MV-4-11 (cell line): ENCODE results near the gene PC.

ENCODE experiments used
- DNase-seq: peaks from one replicate; lab custom pipeline; 2025; lab: John Stamatoyannopoulos, UW

Gene PC

DNA sequence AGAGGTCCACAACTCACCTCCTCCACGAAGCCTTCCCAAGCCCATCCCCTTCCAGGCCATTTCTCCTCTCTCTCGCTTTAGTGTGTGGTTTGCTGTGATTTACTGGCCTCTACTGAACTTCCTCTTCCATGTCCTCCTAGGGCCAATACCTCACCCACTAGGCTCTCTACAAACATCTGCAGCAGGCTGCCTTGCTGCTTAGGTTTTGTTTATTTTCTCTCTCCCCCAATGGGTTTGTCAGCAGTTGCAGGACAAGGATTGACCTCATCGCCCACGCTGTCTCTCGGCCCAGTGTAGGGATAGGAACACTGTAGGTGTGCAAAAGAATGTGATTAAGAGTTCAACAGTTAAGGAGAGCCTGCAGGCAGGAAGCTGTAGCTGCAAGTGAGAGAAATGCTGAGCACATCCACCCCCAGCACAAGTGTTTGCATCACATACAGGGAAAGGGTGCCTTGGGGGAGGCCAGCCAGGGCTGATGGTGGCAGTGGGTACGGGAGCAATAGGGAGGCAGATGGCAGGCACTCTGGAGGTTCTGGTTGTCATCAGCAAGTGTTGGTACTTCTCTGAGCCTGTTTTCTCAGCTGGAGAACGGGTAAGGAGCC is 1.4 kb downstream of the PC start:
- DNase-seq = peak; percentile 74

DNA sequence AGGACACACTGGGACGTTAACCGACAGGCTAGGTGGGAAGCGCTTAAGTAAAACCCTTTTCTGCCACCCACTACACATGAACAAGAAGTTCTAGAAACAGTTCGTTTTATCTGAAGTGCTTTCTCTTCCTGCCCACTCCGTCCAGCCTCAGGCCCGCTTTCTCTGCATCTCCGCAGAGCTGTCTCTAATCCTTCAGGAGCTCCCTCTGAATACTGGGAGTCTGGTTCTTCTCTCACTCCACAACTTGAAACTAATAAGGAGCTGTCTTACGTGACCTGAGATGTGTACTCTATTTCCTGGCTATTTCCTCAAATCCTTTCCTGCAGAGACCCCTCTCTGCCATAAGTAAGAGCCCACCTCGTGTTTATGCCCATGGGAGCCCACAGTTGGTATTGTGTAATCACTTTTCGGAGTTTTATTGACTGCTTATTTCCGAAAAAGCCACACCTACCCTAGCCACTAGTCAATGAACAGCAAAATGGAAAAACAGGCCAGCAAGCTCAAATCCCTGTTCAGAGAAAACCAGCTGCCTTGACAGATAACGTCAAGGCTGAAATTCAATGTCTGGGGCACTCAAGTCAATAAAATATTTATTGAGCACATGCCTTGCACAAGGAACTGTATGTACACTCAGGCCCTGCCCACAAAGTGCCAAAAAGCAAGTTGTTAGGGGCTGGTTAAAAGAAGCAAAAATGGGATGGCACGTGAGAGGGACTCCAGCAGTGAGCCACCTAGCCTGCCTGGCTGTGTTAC is 4.9 kb downstream of the PC start:
- no peak for DNase-seq

DNA sequence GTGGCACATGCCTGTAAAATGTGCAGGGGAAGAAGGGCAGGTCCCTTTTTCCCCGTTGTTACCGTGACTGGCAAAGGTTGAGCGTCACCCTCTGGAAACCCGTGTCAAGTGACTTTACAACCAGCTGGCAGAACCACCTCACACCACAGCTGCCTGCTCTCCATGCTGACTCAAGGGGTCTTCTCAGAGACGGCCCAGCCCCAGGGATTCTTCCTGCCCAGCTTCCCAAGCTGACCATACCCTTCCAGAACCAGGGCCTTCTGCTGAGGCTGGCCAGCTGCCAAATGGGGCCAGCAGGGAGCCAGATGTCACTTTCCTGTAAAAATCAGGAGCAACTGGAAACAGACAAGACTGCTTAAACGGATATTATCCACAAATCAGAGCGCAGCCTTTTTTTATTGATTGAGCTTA is 6.3 kb downstream of the PC start:
- DNase-seq = no peak

DNA sequence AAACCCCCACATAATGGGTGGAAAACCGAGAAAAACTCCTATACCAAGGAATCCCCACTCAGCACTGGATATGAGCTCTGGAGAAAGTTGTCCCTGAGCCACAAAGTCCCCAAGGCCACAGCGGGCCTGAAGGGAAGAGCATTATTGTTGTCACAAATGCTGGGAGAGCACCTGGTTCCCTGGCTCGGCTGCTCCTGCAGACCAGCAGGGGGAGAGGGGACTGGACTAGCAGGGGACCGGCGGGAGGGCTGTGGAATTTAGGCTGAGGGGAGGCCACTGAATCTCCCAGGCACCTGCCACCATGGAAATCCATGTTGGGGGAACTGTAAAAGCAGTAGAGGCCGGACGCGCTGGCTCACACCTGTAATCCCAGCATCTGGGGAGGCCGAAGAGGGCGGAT is 7.0 kb downstream of the PC start:
- no peak for DNase-seq

DNA sequence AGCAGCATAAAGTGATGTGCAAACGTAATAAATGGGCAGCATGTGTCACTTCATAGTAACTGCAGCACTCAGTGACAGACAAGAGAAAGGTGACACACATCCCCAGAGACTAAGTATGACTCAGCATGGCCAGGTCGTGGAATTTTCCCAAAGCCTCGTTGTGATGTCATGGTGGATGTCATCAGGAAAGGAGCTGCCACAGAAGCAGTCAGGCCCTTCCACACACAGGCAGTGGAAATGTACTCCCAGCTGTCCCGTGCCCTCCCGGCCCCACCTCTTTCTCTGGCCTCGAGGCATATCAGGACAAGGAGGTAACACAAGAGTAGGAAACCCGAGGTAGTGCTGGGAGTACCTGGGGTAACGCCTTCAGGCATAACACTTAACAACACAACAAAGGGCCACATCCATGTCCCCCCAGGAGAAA is 8.1 kb downstream of the PC start:
- no peak for DNase-seq

DNA sequence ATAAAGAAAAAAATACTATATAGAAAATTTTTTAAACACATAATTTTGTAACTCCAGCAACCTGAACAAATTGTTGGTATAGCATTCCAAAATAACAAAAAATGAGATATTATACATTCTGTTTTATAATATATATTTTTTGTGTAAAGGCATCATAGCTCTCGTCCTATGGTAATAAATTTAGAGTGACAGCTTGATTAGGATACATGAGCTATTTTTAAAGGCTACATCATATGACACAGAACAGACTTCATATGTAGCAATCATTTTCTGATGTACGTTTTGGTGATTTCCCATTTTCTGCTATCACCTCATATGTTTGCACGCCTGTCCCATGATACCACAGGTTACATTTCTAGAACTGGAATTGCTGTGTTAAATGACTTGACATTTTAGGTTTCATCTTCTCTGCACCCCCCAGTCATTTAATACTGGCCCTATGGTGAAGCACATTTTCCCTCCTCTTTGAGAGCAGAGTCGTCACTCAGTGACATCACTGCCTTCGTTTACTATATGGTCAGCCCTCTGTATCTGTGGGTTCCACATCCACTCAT is 19.5 kb downstream of the PC start:
- no peak for DNase-seq

DNA sequence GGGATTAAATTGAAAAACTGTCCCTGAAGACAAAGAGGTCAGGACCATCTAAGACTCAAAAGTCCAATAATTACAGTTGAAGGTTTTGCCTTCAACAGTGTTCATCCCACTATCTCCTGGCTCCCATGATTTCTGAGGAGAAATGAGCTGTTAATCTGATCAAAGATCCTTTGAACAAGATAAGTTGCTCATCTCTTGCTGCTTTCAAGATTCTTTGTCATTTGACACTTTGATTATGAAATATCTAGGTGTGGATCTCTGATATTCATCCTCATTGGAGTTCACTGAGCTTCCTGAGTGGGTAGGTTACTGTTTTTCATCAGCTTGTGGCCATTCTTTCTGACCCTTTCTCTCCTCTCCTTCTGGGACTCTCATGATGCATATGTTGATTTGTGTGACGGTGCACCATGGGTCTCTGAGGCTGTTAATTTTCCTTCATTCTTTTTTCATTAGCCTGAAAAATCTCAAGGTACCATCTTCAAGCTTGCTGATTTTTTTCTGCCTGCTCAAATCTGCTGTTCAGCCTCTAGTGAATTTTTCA is 20.9 kb downstream of the PC start:
- DNase-seq = no peak

DNA sequence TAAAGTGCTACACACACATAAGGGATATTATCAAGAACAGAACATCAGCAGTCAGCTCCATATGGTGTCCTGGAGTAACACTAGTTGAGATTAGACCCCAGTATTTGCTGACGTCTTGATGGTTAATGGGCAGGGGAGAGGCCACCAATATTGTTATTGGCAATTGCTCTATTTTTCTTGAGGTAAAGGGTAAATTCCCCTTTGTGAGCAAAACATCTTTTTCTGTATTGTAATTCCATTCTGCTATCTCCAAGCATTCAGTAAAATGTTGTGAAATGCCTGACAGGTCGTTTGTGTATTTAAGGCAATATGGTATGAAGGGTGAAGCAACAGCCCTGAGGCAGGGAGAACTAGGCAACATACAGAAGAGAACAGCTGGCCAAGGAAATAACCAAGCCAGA is 21.9 kb downstream of the PC start:
- DNase-seq = peak; percentile 46

DNA sequence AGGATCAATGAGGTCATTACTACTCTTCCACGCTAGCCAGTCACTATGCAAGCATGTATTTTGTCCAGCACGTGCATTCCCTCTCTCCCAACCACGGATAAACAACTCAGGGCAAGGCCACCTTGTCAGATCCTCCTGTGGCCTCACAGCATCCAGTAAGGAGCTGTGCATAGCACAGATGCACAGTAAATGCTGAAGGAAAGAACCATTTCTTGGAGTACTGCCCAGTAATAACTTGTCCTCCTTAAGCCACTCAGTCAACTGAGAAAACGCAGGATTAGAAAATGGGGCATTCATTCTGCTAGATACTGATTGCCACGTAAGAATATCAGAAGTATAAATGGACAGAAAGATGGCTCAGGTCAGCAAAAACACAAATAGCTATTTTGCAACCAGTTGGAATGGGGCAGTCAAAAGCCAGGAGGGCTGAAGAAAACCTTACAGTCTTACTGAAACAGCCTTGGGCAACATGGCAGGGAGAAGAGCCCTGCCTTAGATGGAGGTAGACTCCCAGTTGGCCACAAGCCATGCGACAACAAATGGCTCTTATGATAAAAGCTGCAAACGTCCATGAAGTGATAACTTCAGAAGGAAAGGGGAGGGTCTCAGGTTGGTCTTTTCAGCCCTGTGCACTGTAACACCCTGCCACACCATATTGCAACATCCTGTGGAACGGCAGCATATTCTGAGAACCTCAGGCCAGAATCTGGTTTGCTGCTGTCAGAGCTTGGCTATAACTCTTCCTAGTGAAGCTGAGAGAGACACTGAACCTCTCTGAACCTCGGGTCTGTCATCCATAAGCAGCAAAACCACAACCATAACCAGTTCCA is 23.0 kb downstream of the PC start:
- DNase-seq = peak; percentile 83

DNA sequence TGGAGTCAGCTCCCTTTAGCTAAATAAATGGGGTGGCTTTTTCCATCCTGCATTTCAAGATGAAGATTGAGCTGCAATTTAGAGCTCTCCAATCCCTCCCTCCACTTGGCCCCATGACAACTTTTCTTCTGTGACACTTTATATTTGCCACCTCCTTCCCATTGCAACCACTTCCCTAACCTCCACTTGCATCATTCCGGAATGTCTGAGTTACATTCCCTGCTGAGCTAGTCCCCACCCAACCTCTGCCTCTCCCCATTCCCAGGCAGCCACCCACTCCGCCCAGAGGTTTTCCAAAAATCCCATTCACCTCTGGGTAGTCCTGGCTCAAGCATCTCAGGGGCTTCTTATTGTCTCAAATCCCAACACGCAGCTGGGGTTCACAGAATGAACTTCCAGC is 24.7 kb downstream of the PC start:
- DNase-seq = no peak

DNA sequence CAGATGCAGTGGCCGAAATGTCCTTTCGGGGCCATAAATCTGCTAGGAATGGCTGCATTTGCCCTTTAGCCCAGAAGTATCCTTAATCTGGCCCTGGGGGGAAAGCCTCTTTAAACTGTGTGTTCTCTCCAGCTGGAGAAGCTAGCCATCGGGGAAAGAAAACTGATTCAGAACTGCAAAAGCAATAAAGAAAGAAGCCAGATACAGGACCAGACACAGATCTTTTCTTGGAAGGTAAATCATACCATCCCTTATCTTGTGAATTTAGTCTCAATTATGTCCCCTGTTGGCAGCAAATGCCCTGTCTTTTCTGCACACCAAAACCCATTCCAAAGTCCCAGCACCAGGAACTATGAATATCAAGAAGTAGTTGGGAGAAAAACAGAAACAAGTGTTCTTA is 25.6 kb downstream of the PC start:
- DNase-seq = no peak

DNA sequence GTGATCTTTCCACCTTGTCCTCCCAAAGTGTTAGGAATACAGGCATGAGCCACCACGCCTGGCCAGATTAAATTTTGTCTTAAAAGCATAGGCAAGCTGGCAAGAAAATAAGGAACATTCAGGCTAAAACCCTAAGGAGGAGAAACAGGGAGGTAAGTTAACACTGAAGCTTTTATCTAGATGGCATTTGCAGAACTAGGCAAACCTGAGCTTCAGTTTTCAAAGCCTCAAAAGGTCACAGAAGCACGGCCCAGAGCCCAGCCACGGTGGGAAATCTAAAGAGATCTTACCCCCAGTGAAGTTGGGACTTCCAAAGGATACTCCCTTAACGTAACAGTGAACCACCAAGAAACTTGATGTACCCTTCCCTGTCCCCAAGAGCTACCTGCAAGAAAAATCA is 28.4 kb downstream of the PC start:
- DNase-seq = no peak

DNA sequence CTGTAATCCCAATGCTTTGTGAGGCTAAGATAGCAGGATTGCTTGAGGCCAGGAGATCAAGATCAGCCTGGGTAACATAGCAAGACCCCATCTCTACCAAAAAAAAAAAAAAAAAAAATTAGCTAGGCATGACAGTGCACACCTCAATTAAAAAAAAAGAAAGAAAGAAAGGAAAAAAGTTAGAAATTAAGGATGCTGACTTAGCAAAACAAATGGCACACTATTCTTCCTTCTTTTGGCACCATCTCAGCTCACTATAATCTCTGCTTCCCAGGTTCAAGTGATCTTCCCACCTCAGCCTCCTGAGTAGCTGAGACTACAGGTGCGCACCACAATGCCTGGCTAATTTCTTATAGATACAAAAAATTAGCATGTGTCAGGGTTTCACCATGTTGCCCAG is 33.9 kb downstream of the PC start:
- DNase-seq = no peak

DNA sequence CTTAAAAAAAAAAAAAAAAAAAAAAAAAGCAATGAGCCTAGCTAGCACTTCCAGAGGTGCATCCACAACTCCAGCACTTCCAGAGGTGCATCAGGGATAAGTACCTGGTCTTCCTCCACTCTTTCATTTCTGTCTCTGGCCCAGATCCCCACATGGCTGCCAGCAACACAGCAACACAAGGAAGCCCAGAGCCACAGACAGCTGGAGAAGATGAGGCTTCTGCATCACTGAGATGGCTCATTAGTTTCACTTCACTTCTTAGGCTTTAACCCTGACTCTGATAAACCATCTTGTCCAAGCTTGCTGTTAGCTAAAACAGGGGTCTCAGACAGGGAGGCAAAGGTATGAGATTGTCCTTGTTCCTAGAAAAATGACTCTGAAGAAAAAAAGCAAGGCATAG is 35.6 kb downstream of the PC start:
- DNase-seq = peak; percentile 82

DNA sequence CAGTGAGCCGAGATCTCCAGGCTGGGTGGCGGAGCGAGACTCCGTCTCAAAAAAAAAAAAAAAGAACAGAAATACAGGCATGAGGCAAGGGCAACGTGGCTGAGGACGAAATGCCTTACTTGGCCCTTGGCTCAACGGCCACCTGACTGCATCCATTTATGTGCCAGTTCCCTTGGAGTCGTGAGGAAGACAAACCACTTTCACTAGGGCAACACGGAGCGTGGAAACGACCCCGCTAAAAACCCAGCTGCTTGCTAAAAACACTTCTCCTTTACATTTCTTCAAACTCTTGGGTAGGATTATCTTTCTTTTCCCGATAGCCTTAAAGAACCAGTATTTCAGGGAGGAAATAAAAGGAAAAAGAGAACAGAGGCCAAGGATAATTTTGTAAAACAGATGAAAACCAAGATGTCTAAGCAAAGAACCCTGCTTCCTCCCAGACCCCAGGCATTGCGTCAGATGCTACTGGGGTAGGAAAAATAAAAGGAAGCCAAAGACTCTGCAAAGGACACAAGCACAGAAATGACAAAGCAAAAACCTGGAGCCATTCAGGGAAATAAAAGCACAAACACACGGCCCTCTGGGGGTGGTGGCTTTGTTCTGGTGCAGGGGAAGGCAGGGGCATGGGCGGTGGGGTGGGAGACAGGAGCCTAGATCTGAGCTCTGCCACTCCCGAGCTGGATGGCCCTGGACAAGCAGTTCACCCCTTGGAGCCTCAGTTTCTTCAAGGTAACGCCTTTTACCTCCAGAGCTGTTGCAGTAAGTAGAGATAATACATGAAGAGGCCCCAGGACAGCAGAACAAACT is 37.0 kb downstream of the PC start:
- DNase-seq = peak; percentile 76

DNA sequence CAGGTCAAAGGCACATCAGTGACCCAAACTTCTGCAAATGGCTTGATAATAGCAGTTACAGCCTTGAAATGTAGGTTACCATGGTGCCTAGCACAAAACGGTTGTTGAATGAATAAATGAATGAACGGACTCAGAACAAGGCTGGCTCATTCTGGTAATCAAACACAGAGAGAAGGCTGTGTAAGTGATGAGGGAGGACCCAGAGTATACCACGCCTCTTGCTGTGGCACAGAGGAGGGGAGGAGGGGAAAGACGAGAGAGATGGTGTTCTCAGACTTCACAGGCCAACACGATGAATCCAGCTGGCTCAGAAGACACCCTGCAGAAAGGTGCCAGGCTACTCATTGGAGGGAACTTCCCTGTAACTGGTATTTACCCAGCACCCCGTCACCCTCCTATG is 38.3 kb downstream of the PC start:
- DNase-seq = no peak

DNA sequence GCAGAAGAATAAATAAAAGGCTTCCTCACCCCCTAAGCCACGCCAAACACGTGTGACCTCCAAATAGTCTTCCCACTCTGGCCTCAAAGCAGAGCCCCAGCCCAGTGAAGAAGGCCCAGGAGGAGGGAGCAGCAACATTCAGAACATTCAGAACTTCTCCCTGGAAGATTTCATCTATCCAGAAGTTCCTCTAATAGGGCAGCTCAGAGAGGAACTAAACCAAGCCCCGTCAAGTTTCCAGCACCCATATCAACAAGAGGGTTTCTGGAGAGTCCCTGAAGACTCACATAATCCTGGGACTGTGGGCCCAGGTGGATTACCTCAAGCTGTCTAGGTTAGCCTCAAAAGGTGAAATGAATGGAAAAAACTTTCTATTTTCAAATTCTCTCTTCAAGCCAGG is 39.4 kb downstream of the PC start:
- DNase-seq = no peak

DNA sequence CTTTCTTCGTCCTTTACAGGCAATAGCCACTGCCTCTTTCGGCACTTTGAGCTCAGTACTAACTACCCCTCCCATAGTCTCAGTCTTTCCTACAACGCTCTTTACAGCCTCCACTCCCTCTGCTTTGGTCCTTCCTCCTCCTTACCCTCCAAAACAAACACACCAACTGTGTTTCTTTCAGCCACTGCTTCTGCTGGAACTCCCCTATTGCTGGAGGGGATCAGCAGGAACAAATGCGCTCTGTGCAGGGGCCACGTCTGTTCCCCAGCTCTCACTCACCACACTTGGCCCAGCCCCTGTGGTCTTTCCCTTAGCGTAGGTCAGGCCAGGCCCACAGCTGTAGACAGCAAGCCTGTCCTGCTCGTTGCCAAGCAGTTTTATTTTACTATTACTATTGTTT is 42.3 kb downstream of the PC start:
- DNase-seq = no peak

DNA sequence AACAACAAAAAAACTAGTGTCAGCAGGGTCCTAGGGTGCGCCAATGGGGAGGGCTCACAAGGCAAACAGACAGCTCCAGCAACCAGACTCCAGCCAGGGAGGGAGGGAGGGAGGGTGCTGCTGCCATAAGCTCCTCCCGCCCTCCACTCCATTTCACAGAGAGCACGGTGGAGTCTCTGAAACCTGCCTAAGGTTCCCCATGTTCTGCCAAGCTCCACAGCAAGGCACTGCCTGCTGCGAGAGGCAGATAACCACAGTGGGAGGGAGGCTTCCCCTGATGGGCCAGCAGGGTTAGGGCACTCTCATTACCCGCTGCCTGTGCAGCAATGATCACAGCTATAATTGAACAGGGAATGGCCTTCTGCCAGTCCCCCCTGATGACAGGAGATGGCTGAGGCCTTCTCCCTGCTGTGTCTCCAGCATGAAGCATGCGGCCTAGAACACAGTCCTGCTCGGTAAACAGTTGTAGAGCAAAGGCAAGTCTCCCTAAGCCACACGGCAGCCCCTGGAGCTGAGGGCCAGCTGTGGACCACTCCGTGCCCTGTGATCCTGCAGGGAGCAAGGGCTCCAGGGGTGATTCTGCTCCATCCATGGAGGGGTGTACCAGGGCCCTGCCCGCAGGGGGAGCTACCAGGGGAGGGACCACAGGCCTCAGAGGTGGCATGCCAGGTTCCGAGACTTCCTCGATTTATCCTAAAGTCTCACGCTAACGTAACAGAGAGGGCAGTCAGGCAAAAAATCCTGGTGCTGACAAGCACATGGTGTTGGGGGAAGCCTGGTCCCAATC is 42.9 kb downstream of the PC start:
- no peak for DNase-seq

DNA sequence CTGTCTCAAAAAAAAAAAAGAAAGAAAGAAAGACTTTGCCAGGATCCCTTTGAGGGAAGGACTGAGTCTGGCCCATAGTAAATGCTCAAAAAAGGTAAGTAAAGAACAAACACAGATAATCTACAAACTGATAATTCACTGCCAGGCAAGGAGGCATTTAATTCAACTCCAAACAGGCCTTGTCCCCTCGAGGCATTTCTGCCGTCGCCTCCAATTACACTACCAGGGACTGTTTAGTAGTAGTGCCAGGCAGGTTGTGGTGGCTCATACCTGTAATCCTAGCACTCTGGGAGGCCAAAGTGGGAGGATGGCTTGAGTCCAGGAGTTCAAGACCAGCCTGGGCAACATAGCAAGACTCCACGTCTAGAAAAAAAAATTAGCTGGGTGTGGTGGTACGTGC is 43.7 kb downstream of the PC start:
- DNase-seq = no peak

DNA sequence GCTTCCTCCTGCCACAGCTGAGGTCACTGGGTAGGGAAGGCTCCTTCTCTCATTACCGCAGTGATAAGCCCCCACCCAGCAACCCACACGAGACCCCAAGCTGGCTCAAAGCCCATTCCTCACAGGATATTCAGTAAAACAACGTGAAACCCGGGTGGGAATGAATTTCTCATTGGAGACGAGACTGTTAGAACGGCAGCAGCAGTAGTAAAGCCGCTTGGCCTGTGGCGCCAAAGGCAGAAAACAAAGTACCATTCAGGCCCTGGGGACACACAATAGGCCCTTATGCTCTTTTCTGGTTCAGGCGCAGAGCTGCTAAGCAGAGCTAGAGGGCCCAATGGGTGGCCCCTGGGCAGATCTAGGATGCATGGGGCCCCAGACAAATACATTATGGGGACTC is 45.3 kb downstream of the PC start:
- no peak for DNase-seq
